Measurements from ENCODE around the gene SAP30BP. TPM values are rescaled to one million over a fixed set of nuclear protein-coding genes. Genes with fewer than 3 reads are reported as not detected.

Gene SAP30BP
- total RNA-seq = 100 to 1,000 TPM; 234 to 246 (median 240) TPM
- 122 TPM for total RNA-seq (2013)

DNA sequence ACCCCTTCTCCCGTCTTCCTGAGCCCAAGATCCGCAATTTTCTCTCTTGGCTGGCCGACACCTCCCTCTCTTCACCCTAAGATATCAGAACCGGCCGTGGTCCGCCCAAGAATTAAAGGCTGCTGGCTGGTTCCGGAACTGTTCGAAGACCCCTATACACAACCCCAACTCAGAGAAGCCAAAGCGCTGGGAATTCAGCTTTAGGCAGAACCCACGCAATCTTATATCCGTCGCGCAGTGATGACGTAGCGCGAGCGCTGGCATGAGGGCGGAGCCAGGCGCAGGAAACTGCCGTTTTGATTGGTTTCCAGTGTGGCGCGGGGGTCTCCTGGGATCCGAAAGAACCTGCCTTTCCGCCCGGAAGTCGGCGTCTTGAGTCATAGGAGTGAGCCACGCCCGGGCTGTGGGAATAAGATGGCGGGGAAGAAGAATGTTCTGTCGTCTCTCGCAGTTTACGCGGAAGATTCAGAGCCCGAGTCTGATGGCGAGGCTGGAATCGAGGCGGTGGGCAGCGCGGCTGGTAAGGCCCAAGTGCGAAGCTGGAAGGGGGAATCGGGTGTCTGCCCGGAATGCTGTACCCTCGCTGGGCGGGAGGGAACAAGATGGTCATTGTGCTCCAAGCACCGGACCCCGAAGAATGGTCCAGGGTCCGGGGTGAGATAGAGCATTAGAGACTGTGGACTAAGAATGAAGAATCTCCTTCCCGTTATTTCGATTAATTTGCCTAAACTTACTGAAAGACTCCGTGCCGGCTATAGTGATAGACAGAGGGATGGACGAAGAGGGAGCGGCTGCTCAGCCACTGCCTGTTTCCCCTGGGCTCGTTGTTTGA, at the start of gene SAP30BP, which contains the start of gene RECQL5:
TSS of gene SAP30BP (plus strand) at position 380 of the 832 bp plus-strand sequence. CDS start at position 415, 35 bp downstream.
TSS of gene RECQL5 (minus strand) at position 196 of the 832 bp plus-strand sequence. CDS start 597 bp downstream, outside the sequence.
- ATAC-seq = peak; percentile 99 to 100 (median 100)
- TF ChIP-seq CTCF (IDR thresholded peaks at IDR 0.05) = no peak
- Histone ChIP-seq H3K36me3 (ENCODE audit: control insufficient read depth, insufficient read depth, low read length) (peaks cover 39% of the 10 kb centered on the region), H3K4me1 (ENCODE audit: control insufficient read depth, insufficient read depth, low read length) (peaks cover 14% of the 10 kb centered on the region), H3K9me3 (ENCODE audit: control insufficient read depth, insufficient read depth, low read length) (no peaks in the 10 kb centered on the region), H3K27ac (ENCODE audit: low read length) (peak within 1 kb of the TSS; percentile 84), H3K27me3 (ENCODE audit: control insufficient read depth, insufficient read depth, low read length) (no peaks in the 10 kb centered on the region), H3K4me3 (ENCODE audit: low read length) (peak within 1 kb of the TSS; percentile 81)
- H3K9me3 Mint-ChIP-seq = no peaks in the 10 kb centered on the region
- H3K4me1 Mint-ChIP-seq = peaks cover 7 to 14% of the 10 kb centered on the region in 2 donors
- under 1% methylated on average over 55 of the region's 55 CpGs for WGBS (ENCODE audit: insufficient coverage)
- H3K27me3 Mint-ChIP-seq (ENCODE audit: low read depth in 2 of 2) = no peaks in the 10 kb centered on the region
- intact Hi-C loops (cut with micrococcal nuclease) = no loop called here
- no peak within 1 kb of the TSS for H3K27ac Mint-ChIP-seq
- H3K36me3 Mint-ChIP-seq = no peaks in the 10 kb centered on the region
- peak; percentile 94 to 100 for DNase-seq
- peak within 1 kb of the TSS; percentile 62 for H3K4me3 Mint-ChIP-seq

GRCh38 chr17:75617675-75618074, 49.5 kb upstream of the SAP30BP start:
- no peak overlapping the region for H3K27ac Mint-ChIP-seq
- Histone ChIP-seq H3K4me1 (ENCODE audit: control insufficient read depth, insufficient read depth, low read length) (peaks cover 7% of the 10 kb centered on the region), H3K27ac (ENCODE audit: low read length) (no peak overlapping the region), H3K27me3 (ENCODE audit: control insufficient read depth, insufficient read depth, low read length) (no peaks in the 10 kb centered on the region), H3K36me3 (ENCODE audit: control insufficient read depth, insufficient read depth, low read length) (peaks cover 66% of the 10 kb centered on the region), H3K9me3 (ENCODE audit: control insufficient read depth, insufficient read depth, low read length) (no peaks in the 10 kb centered on the region), H3K4me3 (ENCODE audit: low read length) (no peak overlapping the region)
- no peak overlapping the region for H3K4me3 Mint-ChIP-seq
- H3K9me3 Mint-ChIP-seq = no peaks in the 10 kb centered on the region
- DNase-seq (no peak), ATAC-seq (no peak)
- 93% methylated on average over 11 of the region's 11 CpGs for WGBS (ENCODE audit: insufficient coverage)
- TF ChIP-seq CTCF (IDR thresholded peaks at IDR 0.05) = no peak
- no peaks in the 10 kb centered on the region for H3K4me1 Mint-ChIP-seq
- H3K27me3 Mint-ChIP-seq (ENCODE audit: low read depth in 2 of 2) = no peaks in the 10 kb centered on the region
- no peaks in the 10 kb centered on the region for H3K36me3 Mint-ChIP-seq
- intact Hi-C loops (cut with micrococcal nuclease) = no loop called here

GRCh38 chr17:75619506-75620431, 47.4 kb upstream of the SAP30BP start:
- Histone ChIP-seq H3K36me3 (ENCODE audit: control insufficient read depth, insufficient read depth, low read length) (peaks cover 57% of the 10 kb centered on the region), H3K27ac (ENCODE audit: low read length) (no peak overlapping the region), H3K4me3 (ENCODE audit: low read length) (no peak overlapping the region), H3K9me3 (ENCODE audit: control insufficient read depth, insufficient read depth, low read length) (no peaks in the 10 kb centered on the region), H3K27me3 (ENCODE audit: control insufficient read depth, insufficient read depth, low read length) (no peaks in the 10 kb centered on the region), H3K4me1 (ENCODE audit: control insufficient read depth, insufficient read depth, low read length) (peaks cover 7% of the 10 kb centered on the region)
- no peaks in the 10 kb centered on the region for H3K4me1 Mint-ChIP-seq
- no peaks in the 10 kb centered on the region for H3K9me3 Mint-ChIP-seq
- no peak overlapping the region for H3K4me3 Mint-ChIP-seq
- no peak for TF ChIP-seq CTCF (IDR thresholded peaks at IDR 0.05)
- peak in 1 of 2 donors; percentile 27 for DNase-seq
- no peaks in the 10 kb centered on the region for H3K27me3 Mint-ChIP-seq (ENCODE audit: low read depth in 2 of 2)
- 93% methylated on average over 36 of the region's 36 CpGs for WGBS (ENCODE audit: insufficient coverage)
- H3K27ac Mint-ChIP-seq = no peak overlapping the region
- H3K36me3 Mint-ChIP-seq = no peaks in the 10 kb centered on the region
- no peak for ATAC-seq
- intact Hi-C loops (cut with micrococcal nuclease) = no loop called here
